Activated CD8-positive, alpha-beta memory T cell treated with anti-CD3 and anti-CD28 coated beads, Interleukin-2, amount 50 U/mL, for 24 hours (primary cell): Measurements from ENCODE around the gene DUSP8.
"Not testable (repeated sequence)": the region's sequence is repeated elsewhere in the genome, so short reads cannot be mapped to it uniquely, and the experiment has no call there.

Experiments
- DNase-seq: peaks from one replicate; pipeline ENCODE4 v3.0.0-alpha.2; 2020; ENCODE audit errors: extremely low read depth

The DUSP8 gene

DNA sequence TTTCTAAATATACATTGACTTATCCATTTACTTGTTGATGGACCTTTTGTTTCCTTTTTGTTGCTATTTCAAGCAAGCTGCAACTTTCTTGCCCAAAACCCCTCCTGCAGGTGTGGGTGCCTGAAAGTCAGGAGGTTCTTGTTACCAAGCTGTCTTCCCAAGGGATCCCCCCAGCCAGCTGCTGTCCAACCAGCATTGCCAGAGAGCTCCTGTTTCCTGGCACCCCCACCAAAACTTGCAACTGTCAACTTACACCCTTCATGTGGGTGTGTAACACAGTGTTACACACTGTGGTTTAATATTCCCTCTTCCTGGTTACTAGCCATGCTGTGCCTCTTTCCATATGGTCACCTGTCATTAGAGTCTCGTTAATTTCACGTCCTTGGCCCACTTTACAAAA lies 14.6 kb upstream of the DUSP8 start:
- DNase-seq: no peak

DNA sequence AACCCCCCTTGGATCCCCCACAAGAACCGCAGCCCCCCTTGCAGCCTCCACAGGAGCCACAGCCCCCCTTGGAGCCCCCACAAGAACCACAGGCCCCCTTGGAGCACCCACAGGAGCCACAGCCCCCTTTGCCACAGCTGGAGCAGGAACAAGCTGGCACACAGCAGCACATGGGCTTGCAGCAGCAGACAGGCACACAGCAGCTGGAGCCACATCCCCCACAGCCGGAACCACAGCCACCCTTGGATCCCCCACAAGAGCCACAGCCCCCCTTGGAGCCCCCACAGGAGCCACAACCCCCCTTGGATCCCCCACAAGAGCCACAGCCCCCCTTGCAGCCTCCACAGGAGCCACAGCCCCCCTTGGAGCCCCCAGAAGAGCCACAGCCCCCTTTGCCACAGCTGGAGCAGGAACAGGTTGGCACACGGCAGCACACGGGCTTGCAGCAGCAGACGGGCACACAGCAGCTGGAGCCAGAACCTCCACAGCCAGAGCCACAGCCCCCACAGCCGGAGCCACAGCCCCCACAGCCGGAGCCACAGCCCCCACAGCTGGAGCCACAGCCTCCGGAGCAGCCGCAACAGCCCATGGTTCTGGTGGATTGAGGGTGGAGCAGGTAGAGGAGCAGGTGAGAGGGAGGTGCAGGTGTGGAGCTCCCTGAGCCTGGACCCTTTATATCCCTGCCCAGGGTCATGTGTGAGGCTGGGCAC lies 12.7 kb upstream of the DUSP8 start, which contains the start of gene KRTAP5-1:
TSS of gene KRTAP5-1 (minus strand) at position 623 of the 710 bp plus-strand sequence. CDS start at position 589, 34 bp downstream.
- not testable (repeated sequence) for DNase-seq

DNA sequence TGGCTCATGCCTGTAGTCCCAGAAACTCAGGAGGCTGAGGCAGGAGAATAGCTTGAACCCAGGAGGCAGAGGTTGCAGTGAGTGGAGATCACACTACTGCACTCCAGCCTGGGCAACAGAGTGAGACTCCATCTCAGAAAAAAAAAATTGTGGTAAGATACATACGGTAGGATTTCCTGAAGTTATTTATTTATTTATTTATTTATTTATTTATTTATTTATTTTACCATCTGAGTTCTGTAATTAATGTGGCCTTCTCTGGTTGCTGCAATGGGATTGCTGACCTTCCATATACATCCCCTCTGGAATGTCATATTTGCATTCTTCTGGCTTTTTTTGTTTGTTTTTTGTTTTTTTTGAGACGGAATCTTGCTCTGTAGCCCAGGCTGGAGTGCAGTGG lies 10.8 kb upstream of the DUSP8 start:
- not testable (repeated sequence) for DNase-seq

- no peak for DNase-seq
Measured at GRCh38 chr11:1581976-1582375, 9.9 kb upstream of the DUSP8 start.

DNA sequence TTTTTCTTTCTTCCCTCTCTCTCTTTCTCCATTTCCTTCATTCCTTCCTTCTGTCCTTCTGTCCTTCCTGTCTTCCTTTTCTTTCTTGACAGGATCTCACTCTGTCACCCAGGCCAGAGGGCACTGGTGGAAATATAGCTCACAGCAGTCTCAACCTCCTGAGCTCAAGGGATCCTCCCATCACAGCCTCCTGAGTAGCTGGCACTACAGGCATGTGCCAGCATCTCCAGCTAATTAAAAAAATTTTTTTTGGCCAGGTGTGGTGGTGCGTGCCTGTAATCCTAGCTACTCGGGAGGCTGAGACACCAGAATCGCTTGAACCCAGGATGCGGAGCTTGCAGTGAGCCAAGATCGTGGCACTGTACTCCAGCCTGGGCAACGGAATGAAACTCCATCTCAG lies 4.8 kb upstream of the DUSP8 start:
- DNase-seq: no peak

- not testable (repeated sequence) for DNase-seq
Measured at GRCh38 chr11:1575756-1576155, 3.7 kb upstream of the DUSP8 start.

DNA sequence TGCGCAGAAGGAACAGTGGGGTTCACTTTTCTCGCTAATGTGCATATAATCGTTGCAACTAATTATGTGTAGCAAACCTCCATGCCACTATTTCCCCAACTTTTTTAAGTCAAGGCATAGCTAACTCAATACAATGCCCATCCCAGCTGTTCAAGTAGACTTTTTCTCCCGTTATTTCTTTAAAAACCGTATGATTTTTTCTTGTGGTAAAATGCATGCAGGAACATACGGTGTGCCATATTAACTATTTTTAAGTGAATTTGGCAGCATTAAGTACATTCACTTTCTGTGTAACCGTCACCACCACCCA lies 2.8 kb upstream of the DUSP8 start:
- DNase-seq: no peak

- DNase-seq: no peak
Measured at GRCh38 chr11:1574238-1574932, 2.3 kb upstream of the DUSP8 start.

DNA sequence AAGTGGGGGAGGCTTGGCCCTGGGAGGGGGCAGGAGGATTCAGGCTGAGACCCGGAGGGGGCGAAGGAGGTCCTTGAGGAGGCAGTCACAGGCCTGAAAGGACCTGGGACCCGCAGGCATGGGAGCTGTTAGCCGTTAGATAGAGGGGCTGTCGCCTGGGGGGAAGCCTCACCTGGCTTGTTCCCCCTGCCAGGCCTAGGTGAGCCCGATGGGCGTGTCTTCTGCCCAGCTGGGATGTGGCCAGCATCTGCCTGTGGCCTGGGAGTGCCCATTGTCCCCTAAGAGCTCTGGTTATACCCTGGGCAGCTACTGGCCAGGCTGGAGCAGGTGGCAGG lies 1.8 kb upstream of the DUSP8 start:
- DNase-seq: no peak

DNA sequence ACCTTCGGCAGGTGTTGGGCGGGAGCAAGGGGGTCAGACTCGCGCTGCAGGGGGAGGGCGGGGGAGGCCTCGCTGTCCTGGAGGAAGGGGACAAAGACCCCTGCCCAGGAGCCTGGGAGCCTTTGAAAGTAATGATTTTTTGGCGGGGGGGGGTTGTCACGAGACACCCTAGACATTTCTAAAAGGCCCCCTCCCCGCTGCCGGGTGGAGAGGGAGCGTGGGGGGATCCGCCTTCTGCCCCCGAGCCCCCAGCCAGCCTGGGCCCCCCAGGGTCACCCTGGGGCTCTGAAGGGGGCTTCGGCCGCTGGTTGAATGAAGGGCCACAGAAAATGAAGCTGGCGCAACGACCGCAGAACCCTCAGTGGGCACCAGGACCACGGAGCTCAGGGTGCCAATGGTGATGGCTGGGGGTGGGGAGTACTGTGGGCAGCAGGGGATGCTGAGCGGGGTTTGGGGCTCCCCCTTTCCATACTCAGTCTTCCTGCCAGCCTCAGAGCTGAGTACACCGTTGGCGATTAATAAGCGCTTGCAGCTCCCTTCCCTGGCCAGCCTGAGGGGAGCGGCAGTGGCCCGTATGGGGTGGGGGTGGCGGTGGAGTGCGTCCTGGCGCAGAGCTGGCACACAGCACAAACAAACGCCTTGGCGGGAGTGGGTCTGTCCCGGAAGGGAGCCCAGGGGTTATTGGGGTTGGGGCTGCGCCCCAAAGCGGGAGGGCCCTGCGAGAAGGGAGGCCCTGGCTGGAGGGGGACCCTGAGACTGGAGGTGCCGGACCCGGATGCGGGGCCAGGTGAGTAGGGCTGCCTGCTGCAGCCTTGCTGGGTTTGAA lies 1.2 kb upstream of the DUSP8 start:
- no peak for DNase-seq

DNA sequence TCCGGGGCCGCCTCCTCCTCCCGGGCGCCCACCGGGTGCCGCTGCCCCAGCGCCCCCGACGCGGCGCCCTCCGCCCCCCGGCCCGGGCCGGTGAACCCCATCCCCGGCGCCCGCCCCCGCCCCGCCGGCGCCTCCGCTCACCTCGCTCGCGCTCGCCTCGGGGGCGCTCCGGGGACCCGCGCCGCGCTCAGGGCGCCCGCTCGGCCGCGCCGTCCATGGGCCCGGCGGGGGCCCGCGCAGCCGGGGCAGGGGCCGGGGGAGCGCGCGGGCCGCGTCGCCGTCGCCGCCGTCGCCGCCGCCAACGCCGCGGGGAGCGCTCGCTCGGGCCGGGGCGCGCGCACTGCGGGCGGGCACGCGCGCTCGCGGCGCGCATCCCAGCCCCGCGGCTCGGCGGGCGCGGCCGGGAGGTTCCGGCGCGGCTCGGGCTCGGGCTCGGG lies 293 bp downstream of the DUSP8 start:
- no peak for DNase-seq

GRCh38 chr11:1570896-1571759 lies 943 bp downstream of the DUSP8 start:
- no peak for DNase-seq

GRCh38 chr11:1570531-1570895 lies 1.6 kb downstream of the DUSP8 start:
- no peak for DNase-seq

DNA sequence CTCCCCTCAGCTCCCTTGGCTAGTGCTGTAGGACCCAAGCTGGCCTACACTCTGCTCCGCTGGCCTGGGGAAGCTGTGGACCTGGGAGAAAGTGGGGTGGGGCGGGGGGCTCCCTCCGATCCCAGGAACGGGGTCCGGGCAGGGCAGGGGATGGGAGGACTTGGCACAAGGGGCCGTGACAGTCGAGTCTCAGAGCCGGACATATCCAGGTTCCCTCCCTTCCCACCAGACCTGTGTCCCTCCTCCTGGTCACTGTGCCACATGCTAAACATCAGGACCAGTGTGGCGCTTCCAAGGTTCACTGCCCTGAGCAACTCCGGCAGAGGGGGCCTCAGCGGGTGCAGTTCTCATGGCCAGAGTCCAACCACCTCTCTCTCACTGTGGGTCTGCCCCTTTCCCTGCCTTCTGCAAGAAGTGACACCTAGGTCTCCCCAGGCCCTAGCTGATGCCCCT lies 2.0 kb downstream of the DUSP8 start:
- no peak for DNase-seq

GRCh38 chr11:1569251-1569780 lies 2.8 kb downstream of the DUSP8 start:
- no peak for DNase-seq

GRCh38 chr11:1568441-1568911 lies 3.6 kb downstream of the DUSP8 start:
- no peak for DNase-seq

- DNase-seq: no peak
Measured at GRCh38 chr11:1567721-1568100, 4.4 kb downstream of the DUSP8 start.

- no peak for DNase-seq
Measured at GRCh38 chr11:1567052-1567720, 4.9 kb downstream of the DUSP8 start.

GRCh38 chr11:1566381-1567051 lies 5.6 kb downstream of the DUSP8 start:
- no peak for DNase-seq

DNA sequence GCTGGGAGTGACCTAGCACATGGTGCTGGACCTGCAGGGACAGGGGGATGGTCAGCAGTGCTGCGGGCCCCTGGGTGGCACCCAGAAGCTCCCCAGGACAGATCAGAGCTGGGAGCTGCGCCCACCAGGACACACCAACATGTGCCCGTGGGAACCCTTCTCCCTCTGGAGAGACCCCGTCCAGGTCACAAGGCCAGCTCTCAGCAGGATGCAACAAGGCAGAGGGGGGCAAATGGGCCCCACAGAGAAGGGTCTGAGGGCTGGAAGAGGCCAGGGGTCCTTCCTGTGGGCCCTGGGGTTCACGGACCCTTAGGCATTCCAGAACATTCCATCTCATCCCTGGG lies 6.2 kb downstream of the DUSP8 start:
- no peak for DNase-seq
